22Rv1 (cell line): ENCODE measurements around the gene CAMSAP2.

Experiments used
- CTCF ChIP-seq: fragments of 450-650 bp; IDR thresholded peaks from 2 replicates; pipeline ENCODE4 v1.5.1; 2017; ENCODE audit warnings: mild to moderate bottlenecking
- ZFX ChIP-seq: fragments of 450-650 bp; IDR thresholded peaks from 2 replicates; pipeline ENCODE4 v1.6.1; 2017; ENCODE audit warnings: antibody characterized with exemption, borderline replicate concordance

GRCh38 chr1:200903793-200904192 is 165.1 kb downstream of the CAMSAP2 start:
- TF ChIP-seq CTCF: no peak
- no peak for TF ChIP-seq ZFX
